ENCODE data around the gene POLR2M. TPM values are rescaled to one million over a fixed set of nuclear protein-coding genes. Genes with fewer than 3 reads are reported as not detected.

Gene POLR2M
- 252 and 260 TPM in 2 replicates for total RNA-seq

DNA sequence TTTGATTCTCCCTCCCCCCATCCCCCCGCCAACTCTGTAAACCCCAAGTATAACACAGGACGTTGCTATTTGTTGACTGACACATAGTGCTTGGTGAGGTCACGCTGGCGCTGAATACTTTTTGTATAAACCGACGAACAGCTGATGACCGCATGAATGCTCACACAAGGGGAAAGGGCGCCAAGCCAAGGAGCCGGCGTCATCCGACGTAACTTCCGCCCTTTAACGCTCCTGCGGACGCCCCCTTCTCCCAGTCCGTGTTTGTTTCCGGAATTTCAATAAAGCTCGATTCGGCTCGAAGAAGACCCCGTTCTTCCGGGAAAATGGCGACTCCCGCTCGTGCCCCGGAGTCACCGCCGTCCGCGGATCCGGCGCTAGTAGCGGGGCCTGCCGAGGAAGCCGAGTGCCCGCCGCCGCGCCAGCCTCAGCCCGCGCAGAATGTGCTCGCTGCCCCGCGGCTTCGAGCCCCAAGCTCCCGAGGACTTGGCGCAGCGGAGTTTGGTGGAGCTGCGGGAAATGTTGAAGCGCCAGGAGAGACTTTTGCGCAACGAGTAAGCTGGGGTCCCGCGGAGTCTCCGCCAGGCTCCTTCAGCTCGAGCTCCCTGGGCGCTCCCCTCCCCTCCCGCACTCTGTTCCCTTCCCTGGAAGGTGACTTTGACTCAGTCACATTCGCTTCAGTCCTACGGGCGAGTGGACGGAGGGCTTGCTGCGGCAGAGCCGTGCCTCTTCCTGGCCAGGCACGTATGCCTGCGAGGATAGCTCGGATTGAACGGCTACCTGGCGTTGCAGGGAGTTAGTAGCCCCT lies at the start of gene POLR2M:
Gene POLR2M (plus strand): TSS at position 310 of the 805 bp plus-strand sequence. CDS start 129 bp downstream, at position 439.

Other genes starting within 250 kb of the POLR2M start
- 0.15 and 0.17 TPM in 2 replicates for gene MYZAP, start 114.8 kb upstream of the POLR2M start, total RNA-seq

Data from bronchus fibroblast of lung (primary cell).